GM10266 (cell line): ENCODE measurements around the gene MCU.
A peak's percentile ranks its signal among the peaks of the same experiment; 100 is the strongest.
"Not testable (repeated sequence)": the region's sequence is repeated elsewhere in the genome, so short reads cannot be mapped to it uniquely, and the experiment has no call there.

Experiments
- DNase-seq: peaks from one replicate; pipeline ENCODE4 v3.0.0; 2012; ENCODE audit errors: extremely low spot score
- TF ChIP-seq, protein P1 (sequence below): IDR thresholded peaks from 2 replicates; pipeline ENCODE4 v1.5.1; 2012; ENCODE audit warnings: mild to moderate bottlenecking, low read depth; ENCODE audit not compliant: control insufficient read depth, insufficient read depth; ENCODE audit errors: missing control alignments

The MCU gene, protein sequence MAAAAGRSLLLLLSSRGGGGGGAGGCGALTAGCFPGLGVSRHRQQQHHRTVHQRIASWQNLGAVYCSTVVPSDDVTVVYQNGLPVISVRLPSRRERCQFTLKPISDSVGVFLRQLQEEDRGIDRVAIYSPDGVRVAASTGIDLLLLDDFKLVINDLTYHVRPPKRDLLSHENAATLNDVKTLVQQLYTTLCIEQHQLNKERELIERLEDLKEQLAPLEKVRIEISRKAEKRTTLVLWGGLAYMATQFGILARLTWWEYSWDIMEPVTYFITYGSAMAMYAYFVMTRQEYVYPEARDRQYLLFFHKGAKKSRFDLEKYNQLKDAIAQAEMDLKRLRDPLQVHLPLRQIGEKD

DNA sequence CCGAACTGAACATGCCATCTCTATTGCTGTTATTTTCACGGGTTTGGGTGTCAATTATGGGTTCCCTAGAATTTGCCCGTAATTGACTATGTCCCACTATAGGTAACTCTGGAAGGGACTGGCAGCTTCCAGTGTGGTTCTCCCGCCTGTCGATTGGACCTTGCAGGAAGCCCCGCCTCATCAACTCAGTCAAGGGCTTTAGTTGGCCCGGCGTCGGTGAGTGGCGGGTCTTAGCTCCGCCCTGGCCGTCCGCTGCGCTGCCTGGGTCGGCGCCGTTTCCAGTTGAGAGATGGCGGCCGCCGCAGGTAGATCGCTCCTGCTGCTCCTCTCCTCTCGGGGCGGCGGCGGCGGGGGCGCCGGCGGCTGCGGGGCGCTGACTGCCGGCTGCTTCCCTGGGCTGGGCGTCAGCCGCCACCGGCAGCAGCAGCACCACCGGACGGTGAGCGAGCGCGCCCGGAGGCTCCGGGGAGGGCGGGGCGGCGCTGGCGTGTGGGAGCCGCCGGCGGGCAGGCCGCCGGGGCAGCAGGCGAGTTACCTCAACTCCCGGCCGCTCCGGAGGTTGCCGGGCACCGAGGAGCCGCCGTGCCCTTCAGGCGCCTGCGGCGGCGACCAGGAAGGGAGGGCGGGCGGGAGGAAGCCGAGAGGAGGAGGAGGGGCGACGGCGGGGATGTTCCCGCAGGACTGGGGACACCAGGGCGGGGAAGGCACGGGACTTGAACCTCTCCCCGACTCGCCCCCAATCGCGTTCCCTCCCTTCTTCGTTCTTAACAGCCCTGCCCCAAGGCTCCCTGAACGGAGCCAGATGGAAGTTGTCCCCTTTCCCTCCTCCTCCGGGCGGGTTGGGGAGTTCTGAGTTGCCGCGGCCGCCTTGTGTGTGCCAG lies at the start of gene MCU:
Gene MCU, plus strand, starts transcription at position 281 of the 881 bp plus-strand sequence. Its CDS starts 9 bp downstream, at position 290.
- peak; percentile 94 for DNase-seq
- TF ChIP-seq, protein P1, sequence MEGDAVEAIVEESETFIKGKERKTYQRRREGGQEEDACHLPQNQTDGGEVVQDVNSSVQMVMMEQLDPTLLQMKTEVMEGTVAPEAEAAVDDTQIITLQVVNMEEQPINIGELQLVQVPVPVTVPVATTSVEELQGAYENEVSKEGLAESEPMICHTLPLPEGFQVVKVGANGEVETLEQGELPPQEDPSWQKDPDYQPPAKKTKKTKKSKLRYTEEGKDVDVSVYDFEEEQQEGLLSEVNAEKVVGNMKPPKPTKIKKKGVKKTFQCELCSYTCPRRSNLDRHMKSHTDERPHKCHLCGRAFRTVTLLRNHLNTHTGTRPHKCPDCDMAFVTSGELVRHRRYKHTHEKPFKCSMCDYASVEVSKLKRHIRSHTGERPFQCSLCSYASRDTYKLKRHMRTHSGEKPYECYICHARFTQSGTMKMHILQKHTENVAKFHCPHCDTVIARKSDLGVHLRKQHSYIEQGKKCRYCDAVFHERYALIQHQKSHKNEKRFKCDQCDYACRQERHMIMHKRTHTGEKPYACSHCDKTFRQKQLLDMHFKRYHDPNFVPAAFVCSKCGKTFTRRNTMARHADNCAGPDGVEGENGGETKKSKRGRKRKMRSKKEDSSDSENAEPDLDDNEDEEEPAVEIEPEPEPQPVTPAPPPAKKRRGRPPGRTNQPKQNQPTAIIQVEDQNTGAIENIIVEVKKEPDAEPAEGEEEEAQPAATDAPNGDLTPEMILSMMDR, result no peak

DNA sequence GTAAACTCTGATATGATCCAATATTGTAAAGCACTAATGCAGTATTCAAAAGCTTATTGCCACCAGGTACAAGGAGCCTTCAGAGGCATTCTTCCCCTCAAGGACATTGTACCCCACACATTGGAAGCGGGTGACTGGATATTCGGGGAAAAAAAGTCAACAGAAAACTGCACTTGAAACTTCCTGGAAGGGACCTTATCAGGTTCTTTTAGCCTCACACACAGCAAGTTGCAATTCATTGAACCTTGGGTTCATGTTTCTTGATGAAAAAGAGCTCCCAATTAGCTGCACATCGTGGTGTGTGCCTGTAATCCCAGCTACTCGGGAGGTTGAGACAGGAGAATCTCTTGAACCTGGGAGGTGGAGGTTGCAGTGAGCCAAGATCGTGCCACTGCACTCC lies 49.6 kb upstream of the MCU start:
- no peak for DNase-seq
- TF ChIP-seq, protein P1, result no peak

DNA sequence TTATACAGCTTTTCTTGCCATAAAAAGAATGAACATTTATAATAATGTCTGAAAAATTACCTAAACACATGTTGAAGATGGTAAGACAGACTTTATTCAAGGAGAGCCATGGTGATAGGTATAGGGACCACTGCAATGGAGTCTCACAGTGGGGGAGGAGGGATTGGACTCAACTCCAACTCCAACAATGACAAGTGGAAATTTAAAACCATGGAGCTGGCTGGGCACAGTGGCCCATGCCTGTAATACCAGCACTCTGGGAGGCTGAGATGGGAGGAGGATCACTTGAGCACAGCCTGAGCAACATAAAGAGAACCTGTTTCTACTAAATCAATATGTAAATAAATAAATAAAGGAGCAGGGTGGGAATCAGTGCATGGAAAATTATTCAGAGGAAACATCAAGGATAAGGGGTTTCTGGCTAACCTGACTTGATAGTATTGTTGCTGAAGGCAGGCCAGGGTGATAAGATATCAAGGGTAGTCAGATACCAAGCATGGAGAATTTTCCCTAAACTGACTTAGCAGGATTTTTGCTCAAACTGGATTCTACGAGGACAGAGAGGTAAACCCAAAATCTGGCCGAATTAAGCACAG lies 46.6 kb upstream of the MCU start:
- DNase-seq, result no peak
- TF ChIP-seq, protein P1, result no peak

DNA sequence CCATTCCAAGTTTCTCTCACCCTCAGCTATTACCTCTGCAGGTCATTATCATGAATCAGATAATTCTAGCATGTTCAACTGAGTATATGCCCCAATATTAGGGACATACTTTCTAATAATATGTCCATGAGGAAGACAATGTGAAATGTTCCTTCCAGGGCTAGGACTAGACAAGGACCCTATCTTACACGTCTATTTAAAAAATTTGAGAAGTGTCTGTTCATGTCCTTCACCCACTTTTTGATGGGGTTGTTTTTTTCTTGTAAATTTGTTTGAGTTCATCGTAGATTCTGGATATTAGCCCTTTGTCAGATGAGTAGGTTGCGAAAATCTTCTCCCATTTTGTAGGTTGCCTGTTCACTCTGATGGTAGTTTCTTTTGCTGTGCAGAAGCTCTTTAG lies 45.0 kb upstream of the MCU start:
- DNase-seq, result not testable (repeated sequence)

DNA sequence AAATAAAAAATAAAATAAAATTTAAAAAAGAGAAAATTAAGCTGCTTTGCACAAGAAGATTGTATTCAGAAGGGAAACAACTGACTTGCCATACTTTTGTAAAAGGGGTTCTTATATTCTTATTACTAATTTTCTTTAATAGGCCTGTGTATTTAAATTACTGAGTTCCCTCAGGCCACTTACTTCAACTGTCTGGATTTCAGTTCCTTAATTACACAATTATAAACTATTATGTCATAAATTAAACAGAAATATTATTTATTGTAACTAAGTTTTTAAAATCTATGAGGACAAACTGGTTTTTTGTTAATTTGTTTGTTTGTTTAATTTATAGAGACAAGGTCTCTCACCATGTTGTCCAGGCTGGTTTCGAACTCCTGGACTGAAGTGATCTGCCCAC lies 43.6 kb upstream of the MCU start:
- no peak for DNase-seq
- TF ChIP-seq, protein P1, result no peak

DNA sequence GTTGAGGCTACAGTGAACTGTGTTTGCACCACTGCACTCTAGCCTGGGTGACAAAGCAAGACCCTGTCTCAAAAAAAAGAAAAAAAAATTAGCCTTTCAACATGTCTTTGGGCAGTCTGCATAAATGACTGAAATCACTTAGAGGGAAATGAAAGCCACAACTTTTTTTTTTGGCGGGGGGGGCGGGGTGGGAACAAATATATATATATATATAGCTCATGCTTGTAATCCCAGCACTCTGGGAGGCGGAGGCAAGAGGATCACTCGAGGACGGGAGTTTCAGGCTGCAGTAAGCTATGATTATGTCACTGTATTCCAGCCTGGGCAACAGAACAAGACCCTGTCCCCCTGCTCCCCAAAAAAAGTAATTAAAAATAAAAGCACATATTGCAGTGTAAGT lies 42.7 kb upstream of the MCU start:
- DNase-seq, result no peak
- TF ChIP-seq, protein P1, result no peak

DNA sequence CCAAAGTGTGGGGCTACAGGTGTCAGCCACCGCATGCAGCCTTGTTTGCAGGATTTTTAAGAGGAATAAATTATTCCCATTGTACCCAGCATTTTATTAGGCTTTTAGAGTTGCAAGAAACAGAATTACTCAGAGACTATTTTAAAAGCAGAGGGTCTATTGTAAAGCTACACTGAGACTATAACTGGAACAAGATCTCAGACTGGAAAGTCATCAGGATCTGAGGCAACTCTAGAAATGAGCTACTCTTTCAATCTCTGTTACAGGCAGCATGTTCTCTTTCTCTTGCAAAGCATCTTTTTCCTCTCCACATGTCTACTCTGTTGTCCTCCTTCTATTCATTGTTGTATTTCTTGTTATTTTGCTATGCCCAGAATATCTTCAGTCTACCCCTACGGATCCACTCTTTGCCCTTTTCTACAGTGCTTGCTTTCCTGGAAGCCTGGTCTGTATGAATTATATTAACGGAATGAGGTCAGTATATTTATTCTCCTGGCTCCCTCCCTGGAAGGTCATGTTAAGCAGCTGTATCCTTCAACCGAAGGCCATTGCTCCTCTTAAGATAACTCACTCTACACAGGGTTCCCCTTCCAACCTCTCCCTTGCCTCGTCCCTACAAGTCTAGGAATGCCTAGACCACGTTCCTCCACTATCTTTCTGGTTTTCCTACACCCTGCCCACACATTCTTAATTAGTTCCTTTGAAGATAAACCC lies 38.4 kb upstream of the MCU start:
- DNase-seq, result no peak
- TF ChIP-seq, protein P1, result no peak
